ENCODE results near the gene SCT.

DNA sequence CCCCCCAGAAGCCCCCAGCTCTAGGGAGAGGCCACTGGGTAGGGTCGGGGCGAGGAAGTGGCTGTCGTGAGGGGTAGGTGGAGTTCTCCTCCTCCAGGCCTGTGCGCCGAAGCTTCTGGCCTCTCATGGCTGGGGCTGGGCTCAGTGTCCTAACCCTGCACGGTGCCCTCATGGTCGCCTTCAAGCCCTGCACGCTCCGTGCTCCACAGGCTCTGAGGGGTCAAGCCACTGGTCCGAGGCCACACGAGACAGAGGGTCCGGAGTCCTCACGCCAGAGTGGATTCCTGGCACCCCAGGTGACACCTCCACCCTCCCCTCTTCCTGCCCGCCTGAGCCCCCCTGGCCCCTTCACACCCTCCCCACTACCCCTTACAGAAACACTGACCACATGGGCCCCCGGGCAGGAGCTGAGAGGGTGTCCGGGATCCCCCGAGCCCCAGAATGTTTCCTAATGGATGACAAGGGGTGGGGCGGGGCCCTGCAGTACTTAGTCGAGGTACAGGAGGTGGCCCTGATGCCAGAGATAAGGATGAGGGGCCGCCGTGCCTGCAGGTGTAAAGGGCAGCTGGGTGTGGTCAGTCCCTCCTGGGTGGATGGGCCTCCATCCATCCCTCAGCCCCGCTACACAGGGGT, 1.2 kb downstream of the SCT start:
- TF ChIP-seq CTCF (IDR thresholded peaks at IDR 0.05) = no peak
- TF ChIP-seq POLR2A (IDR thresholded peaks at IDR 0.05) = no peak
